VCaP (cell line): ENCODE results near the gene ABCB9.
"Not testable (repeated sequence)": the region's sequence is repeated elsewhere in the genome, so short reads cannot be mapped to it uniquely, and the experiment has no call there.

ENCODE experiments used
- H3K27ac ChIP-seq: fragments of 450-650 bp; 2 replicates; pipeline ENCODE4 v1.5.1; 2017
- CTCF ChIP-seq: fragments of 450-650 bp; conservative IDR thresholded peaks from 2 replicates; pipeline ENCODE4 v1.5.1; 2017; ENCODE audit warnings: mild to moderate bottlenecking, moderate library complexity

The ABCB9 gene

GRCh38 chr12:122893208-122894153, 72.8 kb downstream of the ABCB9 start:
- no peak overlapping the region for H3K27ac ChIP-seq
- no peak for TF ChIP-seq CTCF

GRCh38 chr12:122892724-122893123, 73.5 kb downstream of the ABCB9 start:
- H3K27ac ChIP-seq, result not testable (repeated sequence)

- no peak for TF ChIP-seq CTCF
- H3K27ac ChIP-seq, result no peak overlapping the region
Observed at GRCh38 chr12:122891661-122892525, 74.4 kb downstream of the ABCB9 start.

- TF ChIP-seq CTCF, result no peak
- H3K27ac ChIP-seq, result peak overlapping the region; percentile 88
Observed at GRCh38 chr12:122889761-122890520, 76.3 kb downstream of the ABCB9 start.

- TF ChIP-seq CTCF, result no peak
Observed at GRCh38 chr12:122888232-122888752, 78.0 kb downstream of the ABCB9 start.

GRCh38 chr12:122887819-122888212, 78.4 kb downstream of the ABCB9 start:
- TF ChIP-seq CTCF, result no peak
- H3K27ac ChIP-seq, result peak overlapping the region; percentile 88

More at GRCh38 chr12:122888232-122888752, 78.0 kb downstream of the ABCB9 start:
- peak overlapping the region; percentile 88 for H3K27ac ChIP-seq
